Measurements from ENCODE around the gene DENND4C.
"Not testable (repeated sequence)": the region's sequence is repeated elsewhere in the genome, so short reads cannot be mapped to it uniquely, and the experiment has no call there.

DENND4C gene

GRCh38 chr9:19378164-19378563 is 147.7 kb downstream of the DENND4C start:
- DNase-seq, result no peak

DNA sequence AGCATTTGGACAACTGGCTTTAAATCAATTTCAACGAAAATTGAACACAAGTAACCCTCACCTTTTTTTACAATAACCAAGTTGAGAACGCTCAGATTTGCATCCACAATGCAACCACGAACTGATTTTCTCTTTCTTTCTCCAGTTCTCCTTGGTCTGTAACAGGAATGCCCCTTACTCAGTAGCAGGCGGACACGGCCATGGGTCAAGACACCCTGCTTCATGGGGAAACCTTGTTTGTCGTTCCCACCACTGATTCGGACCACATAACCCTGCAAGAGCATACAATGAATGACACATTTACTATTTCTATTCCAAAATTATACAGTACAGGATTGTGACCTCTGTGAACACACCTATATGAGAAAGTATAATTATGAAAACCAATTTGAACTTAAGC is 148.2 kb downstream of the DENND4C start:
- no peak for DNase-seq

GRCh38 chr9:19379283-19379682 is 148.8 kb downstream of the DENND4C start:
- no peak for DNase-seq

- DNase-seq, result peak; percentile 41
Measured at GRCh38 chr9:19379697-19380046, 149.2 kb downstream of the DENND4C start.

GRCh38 chr9:19380826-19381075 is 150.3 kb downstream of the DENND4C start:
- no peak for DNase-seq

DNA sequence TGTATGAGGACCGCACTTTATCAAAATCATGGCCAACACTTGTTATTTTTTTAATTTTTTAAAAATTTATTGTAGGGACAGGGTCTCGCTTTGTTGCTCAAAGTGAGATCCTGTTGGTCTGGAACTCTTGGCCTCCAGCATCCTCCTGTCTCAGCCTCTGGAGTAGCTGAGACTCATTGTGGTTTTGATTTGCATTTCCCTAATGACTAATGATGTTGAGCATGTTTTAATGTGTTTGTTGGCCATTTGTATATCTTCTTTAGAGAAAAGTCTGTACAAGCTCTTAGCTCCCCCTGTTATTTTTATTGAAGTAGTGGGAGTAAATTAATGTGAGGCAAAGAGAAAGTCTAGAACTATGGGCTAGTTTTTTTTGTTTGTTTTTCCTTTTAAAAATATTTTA is 151.2 kb downstream of the DENND4C start:
- DNase-seq, result no peak

- DNase-seq, result not testable (repeated sequence)
Measured at GRCh38 chr9:19385212-19385611, 154.7 kb downstream of the DENND4C start.

DNA sequence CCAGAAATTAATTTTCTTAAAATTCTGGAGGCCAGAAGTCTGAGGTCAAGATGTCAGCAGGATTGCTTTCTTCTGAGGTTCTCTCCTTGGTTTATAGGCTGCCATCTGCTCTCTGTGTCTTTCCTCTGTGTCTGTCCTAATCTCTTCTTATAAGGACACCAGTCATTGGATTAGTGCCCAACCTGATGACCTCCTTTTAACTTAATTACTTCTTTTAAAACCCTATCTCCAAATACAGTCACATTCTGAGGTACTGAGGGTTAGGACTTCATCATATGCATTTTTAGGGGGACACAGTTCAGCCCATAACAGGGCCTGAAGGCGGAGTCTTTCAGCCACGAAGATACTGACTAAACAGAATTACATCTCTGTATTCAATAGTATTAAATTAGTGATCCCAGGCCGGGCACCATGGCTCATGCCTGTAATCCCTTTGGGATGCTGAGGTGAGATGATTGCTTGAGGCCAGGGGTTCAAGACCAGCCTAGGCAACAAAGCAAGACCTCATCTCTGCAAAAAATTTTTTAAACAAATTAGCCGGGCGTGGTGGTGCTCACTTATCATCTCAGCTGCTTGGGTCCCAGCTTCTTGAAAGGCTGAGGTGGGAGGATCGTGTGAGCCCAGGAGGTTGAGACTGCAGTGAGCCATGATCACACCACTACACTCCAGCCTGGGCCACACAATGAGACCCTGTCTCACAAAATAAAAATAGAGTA is 155.5 kb downstream of the DENND4C start:
- no peak for DNase-seq

DNA sequence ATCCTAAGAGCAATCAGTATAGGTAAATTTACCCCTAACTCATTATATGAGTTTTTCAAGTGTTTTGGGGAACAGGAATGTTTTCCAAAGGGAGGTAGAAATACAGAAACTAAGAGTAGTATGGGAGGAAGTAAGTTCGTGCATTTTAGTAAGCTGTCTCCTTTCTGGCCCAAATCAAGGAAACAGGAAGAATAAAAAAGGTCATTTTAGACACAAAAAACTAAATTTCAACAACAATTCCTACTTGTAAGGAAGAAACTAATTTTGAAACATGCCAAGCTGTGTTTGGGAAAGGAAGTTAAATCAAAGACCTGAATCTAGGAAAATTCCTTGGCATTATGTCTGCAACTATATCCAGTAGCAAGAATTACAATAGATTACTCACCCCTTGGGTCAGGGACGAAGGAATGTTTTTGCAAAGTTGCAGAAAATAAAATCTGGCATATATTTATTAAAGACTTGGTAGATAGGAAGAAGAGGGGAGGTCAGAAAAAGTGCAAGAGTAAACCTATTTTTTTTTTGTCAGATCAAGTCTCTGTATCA is 156.1 kb downstream of the DENND4C start:
- DNase-seq, result no peak

DNA sequence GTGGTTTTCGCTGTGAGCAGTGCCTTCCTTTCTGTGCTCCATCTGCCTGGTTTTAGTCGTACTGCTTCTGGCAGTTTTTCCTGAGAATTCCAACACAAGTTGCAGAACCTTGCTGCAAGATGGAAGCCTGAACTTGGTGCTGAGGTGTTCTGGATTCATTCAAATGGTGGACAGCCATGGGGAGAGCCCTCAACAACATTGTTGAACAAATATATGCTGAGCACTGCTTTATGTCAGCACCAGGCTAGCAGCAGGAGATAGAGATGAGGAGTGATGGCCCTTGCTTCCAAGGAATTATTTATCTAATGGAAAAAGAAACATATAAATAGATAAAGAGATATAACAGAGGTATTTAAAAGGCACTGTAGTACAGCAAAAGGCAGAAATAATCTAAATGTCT is 156.8 kb downstream of the DENND4C start:
- no peak for DNase-seq

GRCh38 chr9:19389539-19389938 is 159.0 kb downstream of the DENND4C start:
- DNase-seq, result not testable (repeated sequence)

DNA sequence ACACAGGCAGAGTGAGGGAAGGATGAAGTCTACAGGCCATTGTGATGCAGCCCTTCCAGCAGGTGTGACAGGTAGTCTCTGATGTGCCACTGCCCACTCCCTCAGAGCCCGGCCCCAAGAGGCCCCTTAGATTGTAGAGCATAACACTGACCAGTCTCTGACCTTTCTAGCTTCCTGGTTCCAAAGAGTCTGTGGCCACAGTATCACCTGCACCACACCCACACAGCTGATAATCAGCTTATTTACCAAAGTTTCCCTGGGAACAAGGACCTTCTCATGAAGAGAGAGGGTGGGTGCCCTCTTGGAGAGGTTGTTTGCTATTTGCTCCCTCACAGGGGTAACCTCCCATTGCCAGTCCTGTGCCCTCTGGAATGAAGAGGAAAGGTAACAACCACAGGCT is 167.4 kb downstream of the DENND4C start:
- DNase-seq, result no peak

- not testable (repeated sequence) for DNase-seq
Measured at GRCh38 chr9:19403231-19403630, 172.7 kb downstream of the DENND4C start.

GRCh38 chr9:19404283-19405075 is 174.0 kb downstream of the DENND4C start:
- DNase-seq, result no peak

GRCh38 chr9:19405771-19406170 is 175.3 kb downstream of the DENND4C start:
- no peak for DNase-seq

GRCh38 chr9:19408316-19408692 is 177.8 kb downstream of the DENND4C start:
- no peak for DNase-seq

- DNase-seq, result peak; percentile 95
Measured at GRCh38 chr9:19408693-19409400, 178.4 kb downstream of the DENND4C start, which contains the start of gene ACER2. TSS of gene ACER2 (plus strand) at chr9:19409009. CDS start at chr9:19409085, 76 bp downstream.

DNA sequence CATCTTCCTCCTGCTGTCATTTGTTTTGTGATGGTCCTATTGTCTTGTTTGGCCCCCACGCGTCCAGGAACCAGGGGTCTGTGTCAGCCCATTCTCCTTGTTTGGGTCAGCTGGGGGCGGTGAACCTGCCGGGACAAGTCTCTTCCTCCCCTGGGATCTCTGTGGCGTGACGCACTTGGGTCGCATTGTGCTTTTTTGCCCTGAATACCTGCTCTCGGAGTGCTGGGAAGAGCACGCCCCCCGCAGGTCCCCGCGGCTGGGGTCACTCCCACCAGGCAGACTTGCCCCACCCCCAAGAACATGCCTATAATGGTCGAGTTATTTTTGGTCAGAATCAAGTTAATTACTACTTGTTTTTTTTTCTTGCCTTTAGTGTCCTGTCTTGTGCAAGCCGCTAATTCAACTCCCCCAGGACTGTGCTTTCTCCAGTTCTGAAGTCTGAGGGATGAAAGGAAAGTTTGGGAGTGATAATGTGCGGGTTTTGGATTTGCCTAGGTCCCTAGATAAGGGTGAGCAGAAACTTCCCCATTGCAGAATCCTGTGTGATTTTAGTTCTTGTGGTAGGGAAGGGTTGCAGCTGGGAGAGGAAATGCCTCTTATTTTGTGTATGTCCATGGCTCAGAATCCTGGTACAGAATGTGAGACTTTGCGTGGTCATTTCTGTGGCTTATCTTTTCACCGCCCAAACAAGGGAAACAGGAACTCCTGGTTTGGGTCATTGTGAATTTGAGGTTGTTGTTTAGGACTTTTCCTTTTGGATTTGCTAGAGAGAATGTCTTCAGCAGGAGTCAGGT is 179.1 kb downstream of the DENND4C start:
- DNase-seq, result no peak

DNA sequence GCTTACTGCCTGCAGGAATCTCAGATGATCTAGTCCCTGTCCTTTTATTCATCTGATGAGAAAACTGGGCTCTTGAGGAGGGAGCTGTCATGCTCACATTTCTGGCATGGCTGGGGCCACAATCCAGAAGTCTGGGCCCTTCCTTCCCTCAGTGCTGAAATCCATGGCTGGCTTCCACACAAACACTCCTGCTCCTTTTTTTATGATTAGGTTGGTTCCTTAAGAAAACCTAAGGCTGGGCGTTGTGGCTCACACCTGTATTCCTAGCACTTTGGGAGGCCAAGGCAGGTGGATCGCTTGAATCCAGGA is 179.7 kb downstream of the DENND4C start:
- DNase-seq, result no peak

DNA sequence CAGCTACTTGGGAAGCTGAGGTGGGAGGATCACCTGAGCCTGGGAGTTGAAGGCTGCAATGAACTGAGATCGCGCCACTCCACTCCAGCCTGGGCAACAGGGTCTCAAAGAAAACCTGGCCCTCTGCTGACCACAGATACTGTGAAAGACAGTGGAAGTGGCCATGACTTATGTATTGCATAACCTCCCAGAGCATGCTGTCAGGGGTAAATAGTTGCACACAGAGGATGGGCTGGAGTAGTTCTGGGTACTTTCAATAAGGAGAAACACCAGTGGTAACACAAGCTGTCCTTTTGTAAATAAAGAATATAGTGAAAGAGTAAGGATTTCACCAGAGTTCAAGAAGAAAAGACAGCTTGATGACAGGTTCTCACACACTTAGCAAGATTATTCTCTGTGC is 180.1 kb downstream of the DENND4C start:
- DNase-seq, result no peak

- DNase-seq, result no peak
Measured at GRCh38 chr9:19411316-19411715, 180.8 kb downstream of the DENND4C start.

DNA sequence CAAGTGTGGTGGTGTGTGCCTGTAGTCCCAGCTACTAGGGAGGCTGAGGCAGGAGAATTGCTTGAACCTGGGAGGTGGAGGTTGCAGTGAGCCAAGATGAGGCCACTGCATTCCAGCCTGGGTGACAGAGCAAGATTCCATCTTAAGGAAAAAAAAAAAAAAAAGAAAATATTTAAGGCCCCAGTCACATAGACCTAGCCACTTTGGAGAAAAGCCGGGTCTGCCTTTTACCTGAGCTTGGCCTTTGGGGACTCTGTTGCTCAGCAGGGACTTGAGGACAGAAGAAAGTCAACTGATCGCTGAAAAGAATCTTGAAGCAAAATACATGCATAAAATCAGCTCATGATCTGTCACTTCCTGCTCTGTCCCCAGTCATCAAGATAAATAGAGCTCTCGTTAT is 183.0 kb downstream of the DENND4C start:
- not testable (repeated sequence) for DNase-seq

GRCh38 chr9:19416143-19416542 is 185.7 kb downstream of the DENND4C start:
- no peak for DNase-seq
